Stimulated activated CD8-positive, alpha-beta memory T cell treated with anti-CD3 and anti-CD28 coated beads, Interleukin-12 subunit alpha, Interleukin-12 subunit beta, amount 100 ng/mL, for 24 hours (primary cell): Measurements from ENCODE around the gene ENTPD1.
"Not testable (repeated sequence)": the region's sequence is repeated elsewhere in the genome, so short reads cannot be mapped to it uniquely, and the experiment has no call there.

Experiments
- DNase-seq: peaks from one replicate; pipeline ENCODE4 v3.0.0-alpha.2; 2020; ENCODE audit errors: extremely low read depth

ENTPD1 gene

DNA sequence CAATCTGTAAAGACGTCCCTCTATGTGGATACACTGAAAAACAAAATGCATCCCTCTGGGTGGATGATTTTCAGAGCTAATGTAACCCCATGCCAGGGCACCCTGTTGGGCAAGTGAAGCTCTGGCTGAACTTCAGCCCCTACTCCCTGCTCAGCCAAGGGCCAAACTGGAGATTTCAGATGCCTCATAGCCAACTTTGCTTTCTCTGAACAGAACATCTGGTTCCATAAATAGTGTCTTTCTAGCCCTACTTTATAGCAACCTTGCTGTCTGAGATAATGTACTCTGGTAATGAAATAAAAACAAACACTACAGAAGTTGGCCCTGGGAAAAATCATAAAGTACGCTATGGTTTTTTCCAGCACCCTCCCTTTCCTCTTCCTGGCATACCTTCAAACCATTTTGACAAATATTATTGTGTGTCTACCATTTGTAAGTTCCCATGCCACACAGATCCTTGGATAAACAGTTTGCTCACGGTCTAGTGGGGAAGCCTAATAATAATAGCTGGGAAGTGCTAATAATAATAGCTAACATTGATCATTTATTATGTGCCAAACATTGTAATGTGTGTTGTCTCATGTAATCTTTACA is 3.4 kb downstream of the ENTPD1 start:
- DNase-seq = no peak

GRCh38 chr10:95761939-95762492 is 6.1 kb downstream of the ENTPD1 start:
- DNase-seq = no peak

- DNase-seq = no peak
Observed at GRCh38 chr10:95767884-95768556, 12.1 kb downstream of the ENTPD1 start.

DNA sequence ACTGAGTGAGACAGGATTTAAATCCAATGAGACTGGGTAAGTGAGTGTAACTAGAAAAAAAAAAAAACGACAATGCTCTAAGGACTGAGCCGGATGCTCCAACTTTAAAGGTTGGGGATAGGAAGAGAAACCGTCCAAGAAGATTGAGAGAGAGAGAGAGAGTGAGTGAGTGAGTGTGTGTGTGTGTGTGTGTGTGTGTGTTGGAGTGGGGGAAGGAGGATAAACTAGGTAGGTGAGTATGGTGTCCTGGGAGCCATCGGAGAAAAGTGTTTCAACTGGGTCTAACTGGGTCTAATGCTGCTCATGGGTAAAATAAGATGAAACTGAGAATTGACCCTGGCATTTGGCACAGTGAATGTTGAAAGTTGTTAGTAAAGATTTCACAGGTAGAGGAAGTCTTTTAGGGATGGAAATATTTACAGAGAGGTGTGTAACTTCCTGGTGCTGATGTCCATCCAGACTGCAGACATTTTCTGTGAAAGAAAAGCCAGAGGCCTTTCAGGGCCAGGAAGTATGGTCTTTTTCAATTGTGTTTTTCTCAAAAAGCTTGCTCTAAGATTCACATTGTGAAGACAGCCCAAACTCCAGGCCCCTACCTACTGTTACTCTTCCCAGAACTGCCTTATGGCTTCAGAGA is 14.2 kb downstream of the ENTPD1 start:
- no peak for DNase-seq

DNA sequence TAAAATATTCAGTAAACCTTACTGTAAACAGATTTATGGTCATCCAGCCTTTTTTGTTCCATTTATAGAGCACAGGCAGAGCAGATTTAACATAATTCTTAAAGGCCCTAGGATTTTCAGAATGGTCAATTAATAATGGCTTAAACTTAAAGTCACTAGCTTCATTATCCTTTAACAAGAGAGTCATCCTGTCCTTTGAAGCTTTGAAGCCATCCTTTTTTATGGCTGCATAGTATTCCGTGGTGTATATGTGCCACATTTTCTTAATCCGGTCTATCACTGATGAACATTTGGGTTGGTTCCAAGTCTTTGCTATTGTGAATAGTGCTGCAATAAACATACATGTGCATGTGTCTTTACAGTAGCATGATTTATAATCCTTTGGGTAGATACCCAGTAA is 17.5 kb downstream of the ENTPD1 start:
- not testable (repeated sequence) for DNase-seq

GRCh38 chr10:95777638-95778037 is 21.7 kb downstream of the ENTPD1 start:
- not testable (repeated sequence) for DNase-seq

DNA sequence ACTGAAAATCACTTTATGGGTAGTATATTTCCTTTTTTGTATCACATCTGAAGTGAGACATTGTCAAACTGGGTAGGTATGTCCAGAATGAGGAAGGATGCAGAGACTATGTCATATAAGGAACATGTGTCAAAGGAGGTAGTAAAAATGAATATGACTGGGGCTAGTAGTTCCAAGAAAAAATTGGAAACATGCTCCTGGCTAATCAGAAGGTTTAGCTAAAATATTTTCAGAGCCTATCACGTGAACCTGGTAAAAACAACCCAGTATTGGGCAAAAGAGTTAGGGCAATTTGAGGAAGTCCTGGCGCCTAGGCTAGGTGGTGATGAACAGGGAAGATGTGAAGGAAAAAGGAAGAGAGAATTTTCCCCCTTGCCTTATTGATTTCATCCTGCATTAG is 26.4 kb downstream of the ENTPD1 start:
- no peak for DNase-seq

DNA sequence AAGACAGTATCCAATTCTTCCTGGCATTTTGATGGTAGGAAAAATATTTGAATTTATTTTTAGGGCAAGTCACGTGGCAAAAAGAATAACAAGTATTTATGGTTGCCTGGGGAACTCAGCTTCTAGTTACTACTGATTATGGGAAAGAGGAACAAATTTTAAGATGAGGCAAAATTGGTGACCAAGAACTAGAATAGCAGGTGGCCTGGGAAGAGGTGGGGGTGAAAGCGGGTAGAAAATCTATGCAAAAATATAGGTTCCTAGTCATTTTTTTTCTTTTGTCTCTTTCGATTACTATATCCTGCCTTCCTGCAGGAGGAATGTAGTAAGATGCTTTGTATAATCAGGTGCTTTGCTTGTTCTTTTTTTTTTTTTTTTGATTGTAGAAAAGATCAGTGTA is 27.8 kb downstream of the ENTPD1 start:
- DNase-seq = no peak

DNA sequence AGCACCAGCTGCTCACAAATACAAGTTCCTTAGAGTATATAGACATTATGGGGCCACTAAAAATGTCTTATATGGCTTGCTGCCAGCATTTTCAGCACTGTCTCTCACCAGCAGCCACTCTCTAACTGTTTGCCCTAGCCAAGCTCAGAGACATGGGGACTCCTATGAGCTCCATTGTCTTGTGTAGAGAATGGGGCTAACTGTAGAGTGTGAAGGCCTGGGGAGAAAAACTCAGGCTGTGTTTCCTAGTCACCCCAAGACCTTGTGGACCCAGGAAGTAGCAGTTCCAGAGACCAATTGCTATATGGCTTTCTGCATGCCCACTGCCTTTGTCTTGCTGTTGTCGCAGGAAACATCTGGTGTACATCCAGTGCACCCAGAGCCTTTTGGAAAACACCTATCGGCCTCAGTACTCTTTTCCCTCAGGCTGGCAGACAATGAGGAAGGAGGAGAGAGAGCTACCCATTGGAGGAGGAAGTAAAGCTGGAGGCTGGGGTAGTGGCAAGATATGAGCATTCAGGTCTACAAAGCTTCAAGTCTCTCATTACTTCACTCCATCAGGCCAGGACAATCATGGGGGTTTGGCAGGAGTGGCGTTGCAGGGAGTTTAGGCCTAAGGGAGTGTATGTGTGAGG is 28.4 kb downstream of the ENTPD1 start:
- DNase-seq = no peak

DNA sequence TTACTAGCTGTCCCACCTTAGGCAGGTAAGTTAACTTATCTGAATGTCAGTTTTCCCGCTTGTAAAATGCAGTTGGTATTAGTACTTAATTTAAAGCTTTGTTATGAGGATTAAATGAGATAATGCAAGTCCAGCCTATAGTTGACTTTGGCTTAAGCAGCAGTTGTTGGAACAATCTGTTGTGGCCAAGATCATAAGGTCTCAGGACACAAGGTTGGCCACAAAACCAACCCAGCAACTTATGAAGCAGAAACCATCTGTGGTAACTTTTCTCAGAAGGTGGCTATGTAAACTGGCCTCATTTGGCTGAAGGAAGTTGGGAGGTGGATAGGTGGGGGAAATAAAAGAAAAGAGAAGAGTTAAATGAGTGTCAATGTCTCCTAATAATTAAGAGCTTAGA is 29.4 kb downstream of the ENTPD1 start:
- no peak for DNase-seq

DNA sequence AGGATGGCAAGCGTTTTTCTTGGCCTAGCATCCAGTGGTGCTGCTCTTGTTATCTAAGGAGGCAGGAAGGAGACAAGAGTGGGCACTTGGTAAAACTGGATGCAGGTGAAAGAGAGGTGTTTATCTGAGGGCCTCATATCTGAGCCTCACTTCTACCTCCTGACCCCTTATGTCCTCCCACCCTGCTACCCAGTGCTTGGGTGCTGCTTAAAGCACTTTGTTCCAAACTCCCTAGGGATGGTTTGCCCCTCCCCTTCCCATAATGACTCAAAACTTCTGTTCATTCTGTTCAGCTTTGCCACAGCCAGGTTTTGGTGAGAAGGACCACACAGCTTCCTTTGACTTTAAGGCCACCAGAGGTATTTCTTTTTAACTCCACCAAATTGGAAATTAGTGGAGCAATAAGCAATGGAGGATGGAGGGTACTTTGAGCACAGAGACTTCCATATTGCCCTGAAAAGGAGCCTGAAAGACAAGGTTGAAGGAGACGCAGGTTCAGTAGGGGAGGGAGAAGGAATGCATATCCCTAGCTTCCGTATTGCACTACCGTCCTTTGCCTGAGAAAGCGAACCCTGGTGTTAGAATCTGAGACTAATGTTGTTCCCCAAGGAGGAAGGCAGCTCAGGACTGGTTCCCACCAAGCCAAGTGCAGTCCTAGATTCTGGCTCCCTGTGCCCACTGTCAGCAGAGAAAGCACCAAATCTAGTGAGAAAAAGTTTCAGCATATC is 30.1 kb downstream of the ENTPD1 start:
- no peak for DNase-seq

DNA sequence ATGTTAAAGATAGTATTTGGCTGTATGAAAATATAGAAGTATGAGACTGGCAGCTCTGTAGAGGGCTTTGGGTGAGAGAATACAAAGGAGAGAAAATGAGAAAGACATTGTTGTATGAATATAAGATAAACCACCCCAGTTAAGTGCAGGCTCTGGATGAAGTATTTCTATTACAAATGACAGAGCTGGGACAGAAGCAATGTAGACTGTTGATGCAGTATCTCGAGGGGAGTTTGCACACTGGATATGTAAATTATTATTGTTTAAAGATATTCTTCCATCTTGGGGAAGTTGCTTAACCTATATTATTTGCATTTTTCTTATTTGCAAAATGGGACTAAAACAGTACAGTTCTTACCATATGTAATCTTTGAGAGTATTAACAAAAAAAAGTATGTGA is 31.5 kb downstream of the ENTPD1 start:
- no peak for DNase-seq

- DNase-seq = no peak
Observed at GRCh38 chr10:95788830-95789229, 32.9 kb downstream of the ENTPD1 start.

DNA sequence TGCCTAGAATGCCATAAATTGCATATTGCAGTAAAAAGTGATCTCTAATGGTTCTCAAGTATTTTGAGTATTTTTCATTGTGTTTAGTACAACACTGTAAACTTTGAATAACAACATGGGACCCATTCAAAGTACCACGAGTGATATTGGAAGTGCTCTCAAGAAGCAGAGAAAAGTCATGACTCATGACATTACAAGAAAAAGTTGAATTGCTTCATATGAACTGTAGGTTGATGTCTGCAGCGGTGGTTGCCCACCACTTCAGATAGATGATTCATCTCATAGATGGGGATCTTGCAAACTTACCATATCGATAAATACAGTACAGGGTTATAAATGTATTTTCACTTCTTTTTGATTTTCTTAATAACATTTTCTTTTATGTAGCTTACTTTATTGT is 33.9 kb downstream of the ENTPD1 start:
- DNase-seq = no peak

GRCh38 chr10:95790982-95791381 is 35.0 kb downstream of the ENTPD1 start:
- no peak for DNase-seq

GRCh38 chr10:95791425-95791979 is 35.5 kb downstream of the ENTPD1 start:
- no peak for DNase-seq

- DNase-seq = no peak
Observed at GRCh38 chr10:95792211-95792780, 36.3 kb downstream of the ENTPD1 start.

DNA sequence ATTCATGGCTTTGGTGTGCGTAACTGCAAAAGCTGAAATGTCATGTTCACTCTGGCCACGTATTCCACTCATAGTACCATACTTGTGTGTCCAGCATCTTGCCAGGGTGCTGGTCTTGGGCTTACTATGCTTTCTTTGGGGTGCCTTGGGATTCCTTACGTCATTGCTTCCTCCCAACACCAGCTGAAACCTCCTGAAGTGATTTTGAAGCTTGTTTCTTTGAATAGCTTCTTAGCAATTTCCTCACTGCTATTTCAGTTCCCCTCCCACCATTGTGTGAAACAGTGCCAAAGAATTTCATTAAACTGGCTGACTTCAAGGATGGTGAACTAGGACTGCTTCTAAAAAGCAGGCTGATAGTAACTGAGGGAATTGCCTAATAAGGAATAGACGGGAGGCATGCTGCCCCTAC is 36.9 kb downstream of the ENTPD1 start:
- no peak for DNase-seq

DNA sequence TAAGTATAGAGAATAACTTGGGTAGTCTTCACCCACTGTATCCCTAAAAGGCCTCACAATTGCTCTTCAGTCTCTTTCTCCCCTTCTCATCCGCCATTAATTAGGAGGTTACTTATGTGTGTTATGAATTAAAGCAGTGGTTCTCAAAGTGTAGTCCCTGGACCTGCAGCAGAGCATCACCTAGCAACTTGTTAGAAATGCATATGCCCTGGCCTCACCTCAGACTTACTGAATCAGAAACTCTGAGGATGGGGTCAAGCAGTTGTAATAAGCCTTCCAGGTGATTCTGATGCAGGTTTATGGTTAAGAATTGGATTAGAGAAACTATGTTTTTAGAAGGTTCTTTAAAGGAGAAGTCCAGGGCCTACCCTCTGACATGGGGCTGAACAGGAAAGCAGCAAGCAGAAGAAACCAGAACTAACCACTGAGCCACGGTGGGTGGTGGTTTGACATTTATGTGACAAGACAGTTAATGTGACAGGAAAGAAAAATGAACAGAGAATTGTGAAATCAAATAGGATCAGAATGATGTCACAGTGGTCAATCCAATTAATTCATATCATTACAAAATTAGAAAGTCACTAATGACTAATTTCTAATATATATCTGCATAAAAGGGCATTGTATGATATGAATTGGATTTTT is 37.6 kb downstream of the ENTPD1 start:
- DNase-seq = no peak

DNA sequence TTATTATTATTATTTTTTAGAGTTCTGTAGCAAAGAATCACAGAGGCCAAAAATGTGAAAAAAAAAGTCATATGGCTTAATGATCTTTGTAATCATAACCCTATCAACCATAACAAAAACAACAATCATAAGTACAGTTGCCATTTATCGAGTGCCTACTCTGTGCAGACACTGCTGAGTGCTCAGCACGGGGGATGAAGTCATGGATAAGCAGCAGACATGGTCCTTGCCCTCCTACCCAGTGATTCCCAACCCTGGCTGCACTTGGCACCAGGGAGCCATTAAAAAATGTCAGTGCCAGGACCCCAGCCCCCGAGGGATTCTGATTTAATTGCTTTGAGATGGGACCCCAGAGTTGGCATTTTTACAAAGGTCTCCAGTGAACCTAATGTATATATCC is 38.2 kb downstream of the ENTPD1 start:
- DNase-seq = no peak

DNA sequence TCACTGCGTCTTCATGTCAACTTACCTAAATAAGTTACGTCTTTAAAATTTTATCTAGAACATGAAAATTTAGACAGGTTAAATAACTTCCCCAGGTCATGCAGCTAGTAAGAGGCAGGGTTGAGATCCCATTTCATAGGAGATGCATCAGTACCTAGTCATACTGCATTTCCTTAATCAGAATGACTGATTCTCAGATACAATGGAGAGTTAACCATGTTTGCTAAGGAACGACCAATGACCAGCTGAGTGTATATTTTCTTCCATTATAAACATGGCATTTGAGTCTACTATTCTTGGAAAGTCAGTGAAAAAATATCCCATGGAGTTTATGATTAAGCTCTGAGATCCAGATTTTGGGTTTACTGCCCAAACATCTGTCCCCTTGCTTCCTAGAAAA is 39.6 kb downstream of the ENTPD1 start:
- DNase-seq = no peak
